A549 (cell line): ENCODE measurements around the gene MS4A2. TPM values are rescaled to one million over a fixed set of nuclear protein-coding genes. Genes with fewer than 3 reads are reported as not detected.

Source experiments
- ATAC-seq, 2 experiments: fragments of 200-7000 bp in 1 of 2; fragments of >200 bp in 1 of 2; cut with Nextera tagmentation in 1 of 2; cut with Tn5 transposase in 1 of 2; 3 replicates each; pipeline versions ENCODE4 v1.8.0 to v1.9.1; 2018 to 2020; ENCODE audit warnings: mild to moderate bottlenecking in 1 of 2, moderate library complexity in 1 of 2
- CTCF ChIA-PET: fragments of 300-600 bp; sonication (Branson Sonifier 250); formaldehyde crosslinking; extraction: SDS; loops from one replicate; lab custom pipeline; 2021; ENCODE audit warnings: antibody characterized with exemption, inconsistent platforms; lab: Yijun Ruan, JAX
- POLR2A ChIA-PET: fragments of 350-600 bp; formaldehyde crosslinking; extraction: SDS; loops from one replicate; lab custom pipeline; 2021; ENCODE audit warnings: antibody characterized with exemption, inconsistent platforms; lab: Yijun Ruan, JAX
- DNase-seq, 2 experiments: peaks; one replicate each; pipeline versions ENCODE4 v3.0.0 to v3.0.0-alpha.2; 2011 to 2016; ENCODE audit warnings: low read depth in 1 of 2, low spot score in 1 of 2
- FAIRE-seq: peaks from 2 replicates; lab custom pipeline; 2011; peaks lifted over from hg19 to GRCh38; lab: Jason Lieb, UNC
- H3K27ac ChIP-seq, 2 experiments: fragments of >200 bp; sonication (Bioruptor Twin); formaldehyde crosslinking; 3 replicates each; pipeline ENCODE4 v1.5.1; 2016 to 2017
- H3K4me1 ChIP-seq: fragments of >200 bp; sonication (Bioruptor Twin); formaldehyde crosslinking; 3 replicates; pipeline ENCODE4 v1.6.1; 2016
- H3K4me2 ChIP-seq: fragments of >200 bp; sonication (Bioruptor Twin); formaldehyde crosslinking; 3 replicates; pipeline ENCODE4 v1.6.1; 2016
- H3K4me3 ChIP-seq: fragments of >200 bp; sonication (Bioruptor Twin); formaldehyde crosslinking; 3 replicates; pipeline ENCODE4 v1.5.1; 2016
- H3K9me3 ChIP-seq: fragments of >200 bp; sonication (Bioruptor Twin); formaldehyde crosslinking; 3 replicates; pipeline ENCODE4 v1.6.1; 2016
- BHLHE40 ChIP-seq: IDR thresholded peaks from 2 replicates; pipeline ENCODE4 v1.6.1; 2012; ENCODE audit warnings: low read depth, low read length, inconsistent platforms
- CBX8 ChIP-seq: fragments of 200-600 bp; sonication (generic); IDR thresholded peaks from 2 replicates; pipeline ENCODE4 v1.6.1; 2016
- EHMT2 ChIP-seq: fragments of 200-600 bp; sonication (generic); IDR thresholded peaks from 2 replicates; pipeline ENCODE4 v1.6.1; 2016; ENCODE audit warnings: antibody characterized with exemption, low read depth, mild to moderate bottlenecking, moderate library complexity
- EP300 ChIP-seq, 2 experiments: fragments of >200 bp; sonication (Bioruptor Twin); formaldehyde crosslinking; IDR thresholded peaks; 2 replicates in 1 of 2; 3 replicates in 1 of 2; pipeline ENCODE4 v1.6.1; 2016 to 2017
- FOSB ChIP-seq: fragments of 250-450 bp; sonication (Bioruptor Pico); IDR thresholded peaks from 2 replicates; pipeline ENCODE4 v1.5.0; 2020; ENCODE audit warnings: mild to moderate bottlenecking, moderate library complexity
- FOSL2 ChIP-seq, 2 experiments: fragments of 450-650 bp in 1 of 2; fragments of >200 bp in 1 of 2; sonication (Bioruptor Twin) in 1 of 2; formaldehyde crosslinking; IDR thresholded peaks; 2 replicates each; pipeline versions ENCODE4 v1.5.0 to v1.6.1; 2016 to 2020; ENCODE audit warnings: mild to moderate bottlenecking in 1 of 2, moderate library complexity in 1 of 2
- FOXS1 ChIP-seq: fragments of 250-450 bp; sonication (Bioruptor Pico); IDR thresholded peaks from 2 replicates; pipeline ENCODE4 v1.5.0; 2020; ENCODE audit warnings: mild to moderate bottlenecking, moderate library complexity
- GATA3 ChIP-seq: IDR thresholded peaks from 2 replicates; pipeline ENCODE4 v1.6.1; 2012; ENCODE audit warnings: borderline replicate concordance
- HDAC2 ChIP-seq: fragments of 200-600 bp; sonication (generic); IDR thresholded peaks from 2 replicates; pipeline ENCODE4 v1.6.1; 2016
- HOXA7 ChIP-seq: fragments of 250-450 bp; sonication (Bioruptor Pico); IDR thresholded peaks from 2 replicates; pipeline ENCODE4 v1.5.0; 2020; ENCODE audit warnings: mild to moderate bottlenecking, moderate library complexity
- HOXB13 ChIP-seq: fragments of 250-450 bp; sonication (Bioruptor Pico); IDR thresholded peaks from 2 replicates; pipeline ENCODE4 v1.5.0; 2020; ENCODE audit warnings: low read depth, mild to moderate bottlenecking, moderate library complexity
- HOXB5 ChIP-seq: fragments of 250-450 bp; sonication (Bioruptor Pico); IDR thresholded peaks from 2 replicates; pipeline ENCODE4 v1.5.0; 2020; ENCODE audit warnings: mild to moderate bottlenecking, moderate library complexity
- JUNB ChIP-seq: fragments of >200 bp; sonication (Bioruptor Twin); formaldehyde crosslinking; IDR thresholded peaks from 2 replicates; pipeline ENCODE4 v1.6.1; 2016
- NPAS2 ChIP-seq: fragments of 250-450 bp; sonication (Bioruptor Pico); IDR thresholded peaks from 2 replicates; pipeline ENCODE4 v1.8.0; 2022; ENCODE audit warnings: mild to moderate bottlenecking, moderate library complexity, borderline replicate concordance
- PHF8 ChIP-seq: fragments of 200-600 bp; sonication (generic); IDR thresholded peaks from 2 replicates; pipeline ENCODE4 v1.6.1; 2016; ENCODE audit warnings: low read depth, mild to moderate bottlenecking, antibody characterized with exemption, moderate library complexity, borderline replicate concordance
- RFX5 ChIP-seq: fragments of 450-650 bp; IDR thresholded peaks from 2 replicates; pipeline ENCODE4 v1.7.1; 2014; ENCODE audit warnings: antibody characterized with exemption, mild to moderate bottlenecking, moderate library complexity
- RNF2 ChIP-seq: fragments of 200-600 bp; sonication (generic); IDR thresholded peaks from 2 replicates; pipeline ENCODE4 v1.6.1; 2016; ENCODE audit warnings: low read depth, mild to moderate bottlenecking, antibody characterized with exemption, moderate library complexity, borderline replicate concordance
- SREBF2 ChIP-seq: fragments of 450-650 bp; IDR thresholded peaks from 2 replicates; pipeline ENCODE4 v1.6.1; 2014; ENCODE audit warnings: mild to moderate bottlenecking, moderate library complexity
- TP53 ChIP-seq: fragments of 250-450 bp; sonication (Bioruptor Pico); IDR thresholded peaks from 2 replicates; pipeline ENCODE4 v1.5.0; 2021; ENCODE audit warnings: mild to moderate bottlenecking, moderate library complexity
- ZFP36 ChIP-seq: fragments of 450-650 bp; IDR thresholded peaks from 2 replicates; pipeline ENCODE4 v1.6.1; 2014; ENCODE audit warnings: borderline replicate concordance; ENCODE audit not compliant: partially characterized antibody
- ZNF302 ChIP-seq: fragments of 250-450 bp; sonication (Bioruptor Pico); IDR thresholded peaks from 2 replicates; pipeline ENCODE4 v1.9.0; 2021; ENCODE audit warnings: inconsistent platforms, mild to moderate bottlenecking, moderate library complexity
- ZSCAN20 ChIP-seq: fragments of 250-450 bp; sonication (Bioruptor Pico); IDR thresholded peaks from 2 replicates; pipeline ENCODE4 v1.8.0; 2022; ENCODE audit warnings: mild to moderate bottlenecking, moderate library complexity
- WGBS: methylation state at CpG from one replicate; pipeline ENCODE4 v1.1.6; 2017; ENCODE audit errors: missing lambda C conversion rate; 5-methylcytosine and 5-hydroxymethylcytosine counted together
- polyA plus RNA-seq, 4 experiments: library from polyadenylated mRNA; depleted of rRNA in 3 of 4; stranded (reverse); fragments of >200 nt; fragmentation: RNase III in 1 of 4; extraction: RNeasy Plus Mini Kit Qiagen cat#74134 plus additional on column Dnase treatment in 1 of 4; gene quantifications; 2 replicates in 3 of 4; 3 replicates in 1 of 4; pipeline ENCODE4 v1.2.3, GENCODE V29; 2011 to 2017
- TF ChIP-seq, protein P1 (sequence below): fragments of >200 bp; sonication (Bioruptor Twin); formaldehyde crosslinking; IDR thresholded peaks from 2 replicates; pipeline ENCODE4 v1.6.1; 2016
- TF ChIP-seq, protein P2 (sequence below): IDR thresholded peaks from 2 replicates; pipeline ENCODE4 v1.6.1; 2012
- TF ChIP-seq, protein P3 (sequence below): fragments of >200 bp; sonication (Bioruptor Twin); formaldehyde crosslinking; IDR thresholded peaks from 3 replicates; pipeline ENCODE4 v1.5.1; 2016
- TF ChIP-seq, protein P4 (sequence below): fragments of 200-600 bp; sonication (generic); IDR thresholded peaks from 2 replicates; pipeline ENCODE4 v1.6.1; 2016; ENCODE audit warnings: antibody characterized with exemption, mild to moderate bottlenecking, moderate library complexity
- TF ChIP-seq, protein P5 (sequence below): IDR thresholded peaks from 2 replicates; pipeline ENCODE4 v1.6.1; 2012
- TF ChIP-seq, protein P6 (sequence below): IDR thresholded peaks from 2 replicates; pipeline ENCODE4 v1.6.1; 2012; ENCODE audit warnings: low read depth, borderline replicate concordance

The MS4A2 gene
- polyA plus RNA-seq, 2 of the 4 experiments (the other 2 are of a cell fraction): not detected

DNA sequence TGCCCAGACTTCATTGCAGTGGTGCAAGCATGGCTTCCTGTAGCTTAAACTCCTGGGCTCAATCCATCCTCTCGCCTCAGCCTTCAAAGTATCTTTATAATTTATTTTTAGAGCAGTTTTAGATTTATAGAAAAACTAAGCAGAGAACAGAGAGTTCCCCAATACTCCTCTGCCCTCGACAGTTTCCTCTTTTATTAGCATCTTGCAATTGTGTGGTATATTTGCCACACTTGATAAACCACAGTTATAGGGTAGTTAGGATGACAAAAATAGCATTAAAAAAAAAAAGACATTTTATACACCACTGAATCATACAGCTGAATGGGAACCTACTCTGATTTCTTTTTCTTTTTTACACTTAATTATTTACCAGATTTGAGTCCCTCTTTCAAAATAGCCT, 31.2 kb downstream of the MS4A2 start:
- TF ChIP-seq, protein P1, sequence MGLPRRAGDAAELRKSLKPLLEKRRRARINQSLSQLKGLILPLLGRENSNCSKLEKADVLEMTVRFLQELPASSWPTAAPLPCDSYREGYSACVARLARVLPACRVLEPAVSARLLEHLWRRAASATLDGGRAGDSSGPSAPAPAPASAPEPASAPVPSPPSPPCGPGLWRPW: no peak
- TF ChIP-seq, protein P2, sequence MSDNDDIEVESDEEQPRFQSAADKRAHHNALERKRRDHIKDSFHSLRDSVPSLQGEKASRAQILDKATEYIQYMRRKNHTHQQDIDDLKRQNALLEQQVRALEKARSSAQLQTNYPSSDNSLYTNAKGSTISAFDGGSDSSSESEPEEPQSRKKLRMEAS: no peak
- no peak for TF ChIP-seq RNF2
- TF ChIP-seq FOSL2 (IDR thresholded peaks at IDR 0.05): no peak
- TF ChIP-seq FOSL2 (CRISPR knock-in tag; IDR thresholded peaks at IDR 0.05): no peak
- no peak for TF ChIP-seq RFX5
- TF ChIP-seq ZFP36: no peak
- TF ChIP-seq ZNF302 (CRISPR knock-in tag): no peak
- TF ChIP-seq BHLHE40: no peak
- no peak for TF ChIP-seq FOSB (CRISPR knock-in tag)
- no peak for TF ChIP-seq CBX8
- TF ChIP-seq HOXB13 (CRISPR knock-in tag): no peak
- TF ChIP-seq FOXS1 (CRISPR knock-in tag): no peak
- no peak for TF ChIP-seq HOXA7 (CRISPR knock-in tag)
- no peak for TF ChIP-seq GATA3
- TF ChIP-seq EP300 (IDR thresholded peaks at IDR 0.05): no peak
- TF ChIP-seq EHMT2: no peak
- no peak for TF ChIP-seq ZSCAN20 (CRISPR knock-in tag)
- no peak for TF ChIP-seq NPAS2 (CRISPR knock-in tag)
- TF ChIP-seq, all 56 proteins: peak for 0
- no peaks in the 10 kb centered on the region for H3K4me1 ChIP-seq
- no peak overlapping the region for H3K27ac ChIP-seq
- H3K4me2 ChIP-seq: no peak overlapping the region
- H3K9me3 ChIP-seq: no peaks in the 10 kb centered on the region
- ChIA-PET CTCF (no interaction called here), POLR2A (no interaction called here)
- no peak overlapping the region for H3K4me3 ChIP-seq
- 9% methylated on average over 2 of the region's 2 CpGs for WGBS
- FAIRE-seq (no peak), DNase-seq (no peak), ATAC-seq (no peak)

DNA sequence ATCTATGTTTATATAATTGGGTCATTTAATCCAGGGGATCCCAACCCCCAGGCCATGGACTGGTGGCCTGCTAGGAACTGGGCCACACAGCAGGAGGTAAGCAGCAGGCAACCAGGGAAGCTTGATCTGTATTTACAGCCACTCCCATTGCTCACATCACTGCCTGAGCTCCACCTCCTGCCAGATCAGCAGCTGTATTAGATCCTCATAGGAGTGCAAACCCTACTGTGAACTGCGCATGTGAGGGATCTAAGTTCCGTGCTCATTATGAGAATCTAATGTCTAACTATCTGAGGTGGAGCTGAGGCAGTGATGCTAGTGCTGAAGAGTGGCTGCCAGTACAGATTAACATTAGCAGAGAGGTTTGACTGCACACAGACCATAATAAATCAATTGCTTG, 32.8 kb downstream of the MS4A2 start:
- POLR2A ChIA-PET: no interaction called here
- H3K4me2 ChIP-seq: no peak overlapping the region
- CTCF ChIA-PET: no interaction called here
- WGBS: 64% methylated on average over 2 of the region's 2 CpGs
- FAIRE-seq: no peak
- H3K4me1 ChIP-seq: no peaks in the 10 kb centered on the region
- H3K9me3 ChIP-seq: no peaks in the 10 kb centered on the region
- H3K4me3 ChIP-seq: no peak overlapping the region
- ATAC-seq: no peak
- H3K27ac ChIP-seq: no peak overlapping the region
- TF ChIP-seq HOXA7 (CRISPR knock-in tag) (no peak), RNF2 (no peak), TP53 (CRISPR knock-in tag) (no peak), HDAC2 (no peak), JUNB (no peak), NPAS2 (CRISPR knock-in tag) (no peak), PHF8 (no peak), SREBF2 (no peak), CBX8 (no peak), HOXB5 (no peak)
- TF ChIP-seq, protein P3, sequence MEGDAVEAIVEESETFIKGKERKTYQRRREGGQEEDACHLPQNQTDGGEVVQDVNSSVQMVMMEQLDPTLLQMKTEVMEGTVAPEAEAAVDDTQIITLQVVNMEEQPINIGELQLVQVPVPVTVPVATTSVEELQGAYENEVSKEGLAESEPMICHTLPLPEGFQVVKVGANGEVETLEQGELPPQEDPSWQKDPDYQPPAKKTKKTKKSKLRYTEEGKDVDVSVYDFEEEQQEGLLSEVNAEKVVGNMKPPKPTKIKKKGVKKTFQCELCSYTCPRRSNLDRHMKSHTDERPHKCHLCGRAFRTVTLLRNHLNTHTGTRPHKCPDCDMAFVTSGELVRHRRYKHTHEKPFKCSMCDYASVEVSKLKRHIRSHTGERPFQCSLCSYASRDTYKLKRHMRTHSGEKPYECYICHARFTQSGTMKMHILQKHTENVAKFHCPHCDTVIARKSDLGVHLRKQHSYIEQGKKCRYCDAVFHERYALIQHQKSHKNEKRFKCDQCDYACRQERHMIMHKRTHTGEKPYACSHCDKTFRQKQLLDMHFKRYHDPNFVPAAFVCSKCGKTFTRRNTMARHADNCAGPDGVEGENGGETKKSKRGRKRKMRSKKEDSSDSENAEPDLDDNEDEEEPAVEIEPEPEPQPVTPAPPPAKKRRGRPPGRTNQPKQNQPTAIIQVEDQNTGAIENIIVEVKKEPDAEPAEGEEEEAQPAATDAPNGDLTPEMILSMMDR: no peak
- TF ChIP-seq, protein P4, sequence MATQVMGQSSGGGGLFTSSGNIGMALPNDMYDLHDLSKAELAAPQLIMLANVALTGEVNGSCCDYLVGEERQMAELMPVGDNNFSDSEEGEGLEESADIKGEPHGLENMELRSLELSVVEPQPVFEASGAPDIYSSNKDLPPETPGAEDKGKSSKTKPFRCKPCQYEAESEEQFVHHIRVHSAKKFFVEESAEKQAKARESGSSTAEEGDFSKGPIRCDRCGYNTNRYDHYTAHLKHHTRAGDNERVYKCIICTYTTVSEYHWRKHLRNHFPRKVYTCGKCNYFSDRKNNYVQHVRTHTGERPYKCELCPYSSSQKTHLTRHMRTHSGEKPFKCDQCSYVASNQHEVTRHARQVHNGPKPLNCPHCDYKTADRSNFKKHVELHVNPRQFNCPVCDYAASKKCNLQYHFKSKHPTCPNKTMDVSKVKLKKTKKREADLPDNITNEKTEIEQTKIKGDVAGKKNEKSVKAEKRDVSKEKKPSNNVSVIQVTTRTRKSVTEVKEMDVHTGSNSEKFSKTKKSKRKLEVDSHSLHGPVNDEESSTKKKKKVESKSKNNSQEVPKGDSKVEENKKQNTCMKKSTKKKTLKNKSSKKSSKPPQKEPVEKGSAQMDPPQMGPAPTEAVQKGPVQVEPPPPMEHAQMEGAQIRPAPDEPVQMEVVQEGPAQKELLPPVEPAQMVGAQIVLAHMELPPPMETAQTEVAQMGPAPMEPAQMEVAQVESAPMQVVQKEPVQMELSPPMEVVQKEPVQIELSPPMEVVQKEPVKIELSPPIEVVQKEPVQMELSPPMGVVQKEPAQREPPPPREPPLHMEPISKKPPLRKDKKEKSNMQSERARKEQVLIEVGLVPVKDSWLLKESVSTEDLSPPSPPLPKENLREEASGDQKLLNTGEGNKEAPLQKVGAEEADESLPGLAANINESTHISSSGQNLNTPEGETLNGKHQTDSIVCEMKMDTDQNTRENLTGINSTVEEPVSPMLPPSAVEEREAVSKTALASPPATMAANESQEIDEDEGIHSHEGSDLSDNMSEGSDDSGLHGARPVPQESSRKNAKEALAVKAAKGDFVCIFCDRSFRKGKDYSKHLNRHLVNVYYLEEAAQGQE: no peak
- TF ChIP-seq, protein P5, sequence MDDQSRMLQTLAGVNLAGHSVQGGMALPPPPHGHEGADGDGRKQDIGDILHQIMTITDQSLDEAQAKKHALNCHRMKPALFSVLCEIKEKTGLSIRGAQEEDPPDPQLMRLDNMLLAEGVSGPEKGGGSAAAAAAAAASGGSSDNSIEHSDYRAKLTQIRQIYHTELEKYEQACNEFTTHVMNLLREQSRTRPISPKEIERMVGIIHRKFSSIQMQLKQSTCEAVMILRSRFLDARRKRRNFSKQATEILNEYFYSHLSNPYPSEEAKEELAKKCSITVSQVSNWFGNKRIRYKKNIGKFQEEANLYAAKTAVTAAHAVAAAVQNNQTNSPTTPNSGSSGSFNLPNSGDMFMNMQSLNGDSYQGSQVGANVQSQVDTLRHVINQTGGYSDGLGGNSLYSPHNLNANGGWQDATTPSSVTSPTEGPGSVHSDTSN: no peak
- TF ChIP-seq, protein P6, sequence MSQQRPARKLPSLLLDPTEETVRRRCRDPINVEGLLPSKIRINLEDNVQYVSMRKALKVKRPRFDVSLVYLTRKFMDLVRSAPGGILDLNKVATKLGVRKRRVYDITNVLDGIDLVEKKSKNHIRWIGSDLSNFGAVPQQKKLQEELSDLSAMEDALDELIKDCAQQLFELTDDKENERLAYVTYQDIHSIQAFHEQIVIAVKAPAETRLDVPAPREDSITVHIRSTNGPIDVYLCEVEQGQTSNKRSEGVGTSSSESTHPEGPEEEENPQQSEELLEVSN: no peak
- TF ChIP-seq, all 56 proteins: peak for 0
- DNase-seq: no peak
